IMR-90 (cell line): ENCODE results near the gene WDTC1. TPM values are rescaled to one million over a fixed set of nuclear protein-coding genes. Genes with fewer than 3 reads are reported as not detected.

Experiments used
- ATAC-seq: fragments of 200-7000 bp; cut with Tn5 transposase; 2 replicates; pipeline ENCODE4 v1.9.1; 2020; ENCODE audit warnings: low read depth, mild to moderate bottlenecking, moderate library complexity
- BruUV-seq: library from RNA; stranded (reverse); fragments of 400-500 nt; replicated peaks from 2 replicates; lab custom pipeline; 2021; lab: Mats Ljungman, UMichigan
- CTCF ChIA-PET: fragments of 300-600 bp; formaldehyde crosslinking; extraction: SDS; loops from one replicate; lab custom pipeline; 2021; ENCODE audit warnings: antibody characterized with exemption; lab: Yijun Ruan, JAX
- POLR2A ChIA-PET: fragments of 300-600 bp; sonication (Branson Sonifier 250); formaldehyde crosslinking; loops from one replicate; lab custom pipeline; 2022; ENCODE audit warnings: antibody characterized with exemption; ENCODE audit not compliant: unreplicated experiment; lab: Charles Lee
- DNase-seq: peaks from one replicate; pipeline ENCODE4 v3.0.0; 2013
- H2AFZ ChIP-seq: replicated peaks from 2 replicates; pipeline ENCODE3; 2013; ENCODE audit warnings: low read length, mild to moderate bottlenecking; ENCODE audit not compliant: poor library complexity
- H2AK5ac ChIP-seq: 2 replicates; pipeline ENCODE4 v1.6.1; 2013; ENCODE audit warnings: low read depth, low read length, inconsistent platforms
- H2AK9ac ChIP-seq: replicated peaks from 2 replicates; pipeline ENCODE3; 2013; ENCODE audit warnings: mild to moderate bottlenecking, low read depth, low read length, moderate library complexity; ENCODE audit not compliant: poor library complexity
- H2BK120ac ChIP-seq: 2 replicates; pipeline ENCODE4 v1.6.1; 2013; ENCODE audit warnings: low read depth, low read length, inconsistent platforms
- H2BK15ac ChIP-seq: 3 replicates; pipeline ENCODE4 v1.6.1; 2013; ENCODE audit warnings: low read depth, low read length, inconsistent platforms
- H2BK20ac ChIP-seq: 2 replicates; pipeline ENCODE4 v1.6.1; 2013; ENCODE audit warnings: low read depth, mild to moderate bottlenecking, inconsistent platforms, low read length, moderate library complexity
- H2BK5ac ChIP-seq: 2 replicates; pipeline ENCODE4 v1.6.1; 2013; ENCODE audit warnings: mild to moderate bottlenecking, low read depth, low read length, inconsistent platforms; ENCODE audit not compliant: poor library complexity, severe bottlenecking
- H3K14ac ChIP-seq: replicated peaks from 2 replicates; pipeline ENCODE4 v1.6.1; 2013; ENCODE audit warnings: low read depth, low read length, inconsistent platforms
- H3K18ac ChIP-seq: 2 replicates; pipeline ENCODE4 v1.6.1; 2013; ENCODE audit warnings: low read depth, low read length, control low read depth
- H3K23ac ChIP-seq: 2 replicates; pipeline ENCODE4 v1.6.1; 2013; ENCODE audit warnings: low read depth, low read length, inconsistent platforms
- H3K27ac ChIP-seq: 2 replicates; pipeline ENCODE4 v1.5.1; 2013; ENCODE audit warnings: mild to moderate bottlenecking, control low read depth, low read length; ENCODE audit not compliant: insufficient read depth
- H3K27me3 ChIP-seq: 2 replicates; pipeline ENCODE4 v1.6.1; 2013; ENCODE audit warnings: low read length; ENCODE audit not compliant: control insufficient read depth, insufficient read depth
- H3K36me3 ChIP-seq: 2 replicates; pipeline ENCODE4 v1.6.1; 2013; ENCODE audit warnings: low read length, mixed read lengths; ENCODE audit not compliant: control insufficient read depth, insufficient read depth
- H3K4ac ChIP-seq: 2 replicates; pipeline ENCODE4 v1.6.1; 2013; ENCODE audit warnings: low read depth, low read length, inconsistent platforms
- H3K4me1 ChIP-seq: 2 replicates; pipeline ENCODE4 v1.6.1; 2013; ENCODE audit warnings: low read length, mixed read lengths; ENCODE audit not compliant: control insufficient read depth, insufficient read depth
- H3K4me2 ChIP-seq: 2 replicates; pipeline ENCODE4 v1.6.1; 2013; ENCODE audit warnings: low read depth, mild to moderate bottlenecking, control low read depth, low read length, moderate library complexity
- H3K4me3 ChIP-seq: 2 replicates; pipeline ENCODE4 v1.5.1; 2013; ENCODE audit warnings: low read depth, mild to moderate bottlenecking, control low read depth, low read length, moderate library complexity; ENCODE audit not compliant: insufficient read depth
- H3K56ac ChIP-seq: 2 replicates; pipeline ENCODE4 v1.6.1; 2013; ENCODE audit warnings: low read length, inconsistent platforms; ENCODE audit not compliant: insufficient read depth; ENCODE audit errors: extremely low read depth
- H3K79me1 ChIP-seq, 2 experiments: 2 replicates each; pipeline ENCODE4 v1.6.1; 2013; ENCODE audit warnings: low read length in 2 of 2, inconsistent platforms in 1 of 2, low read depth in 1 of 2
- H3K9ac ChIP-seq: 2 replicates; pipeline ENCODE4 v1.6.1; 2013; ENCODE audit warnings: low read depth, low read length, control low read depth
- H3K9me1 ChIP-seq: 2 replicates; pipeline ENCODE4 v1.6.1; 2013; ENCODE audit warnings: low read length, inconsistent platforms; ENCODE audit not compliant: insufficient read depth
- H3K9me3 ChIP-seq: 2 replicates; pipeline ENCODE4 v1.6.1; 2013; ENCODE audit warnings: low read length; ENCODE audit not compliant: control insufficient read depth, insufficient read depth
- H4K20me1 ChIP-seq: 2 replicates; pipeline ENCODE4 v1.6.1; 2013; ENCODE audit warnings: low read length, inconsistent platforms; ENCODE audit not compliant: insufficient read depth
- H4K5ac ChIP-seq: 2 replicates; pipeline ENCODE4 v1.6.1; 2013; ENCODE audit warnings: mild to moderate bottlenecking, low read depth, low read length, control low read depth
- H4K8ac ChIP-seq, 2 experiments: 2 replicates each; pipeline ENCODE4 v1.6.1; 2013; ENCODE audit warnings: low read depth in 2 of 2, low read length in 2 of 2, control low read depth in 1 of 2, inconsistent platforms in 1 of 2
- H4K91ac ChIP-seq: 2 replicates; pipeline ENCODE4 v1.6.1; 2013; ENCODE audit warnings: low read depth, low read length, inconsistent platforms; ENCODE audit not compliant: insufficient read depth
- CEBPB ChIP-seq: IDR thresholded peaks from 2 replicates; pipeline ENCODE4 v1.6.1; 2012; ENCODE audit warnings: low read depth, low read length, improper control_type of control experiment
- FOS ChIP-seq: fragments of 150-350 bp; IDR thresholded peaks from 2 replicates; pipeline ENCODE4 v1.6.1; 2016; ENCODE audit warnings: low read depth, low read length
- MAFK ChIP-seq: IDR thresholded peaks from 2 replicates; pipeline ENCODE4 v1.6.1; 2012; ENCODE audit warnings: low read depth, low read length, improper control_type of control experiment
- MXI1 ChIP-seq: IDR thresholded peaks from 2 replicates; pipeline ENCODE4 v1.6.1; 2012; ENCODE audit warnings: low read depth, mild to moderate bottlenecking, low read length, moderate library complexity, borderline replicate concordance
- WGBS, 2 experiments: methylation state at CpG; one replicate each; pipeline versions ENCODE4 v1.1.5 to v1.1.7; 2013; ENCODE audit warnings: missing lambda C conversion rate in 2 of 2; ENCODE audit not compliant: insufficient read length in 1 of 2; ENCODE audit errors: extremely low coverage in 2 of 2; 5-methylcytosine and 5-hydroxymethylcytosine counted together
- dilution Hi-C: fragments of 300-500 bp; cut with HindIII; formaldehyde crosslinking; loops from one replicate; pipeline ENCODE4 v1.14.3; 2018; ENCODE audit warnings: low sequenced_read_pairs; ENCODE audit not compliant: unreplicated experiment
- in situ Hi-C: fragments of 300-500 bp; cut with MboI; formaldehyde crosslinking; loops from 3 replicates; pipeline ENCODE4 v1.14.3; 2019; ENCODE audit warnings: low sequenced_read_pairs, inconsistent platforms, mixed read lengths
- intact Hi-C: fragments of 100-400 bp; cut with micrococcal nuclease; formaldehyde crosslinking; loops from 2 replicates; pipeline ENCODE4 v1.10.0; 2022
- polyA plus RNA-seq, 3 experiments: library from polyadenylated mRNA; depleted of rRNA; stranded (reverse); fragments of >200 nt; gene quantifications; 2 replicates each; pipeline ENCODE4 v1.2.3, GENCODE V29; 2012; ENCODE audit warnings: low replicate concordance in 1 of 3
- total RNA-seq: library from RNA; depleted of rRNA; stranded (reverse); fragments of >200 nt; gene quantifications from 2 replicates; pipeline ENCODE4 v1.2.3, GENCODE V29; 2012

The WDTC1 gene
- total and polyA plus RNA-seq, 2 of the 4 experiments (the other 2 are of a cell fraction), result 9.9 to 15.2 TPM

- TF ChIP-seq FOS (no peak), CEBPB (no peak)
Observed at GRCh38 chr1:27296773-27297291, 62.4 kb downstream of the WDTC1 start (continued).

DNA sequence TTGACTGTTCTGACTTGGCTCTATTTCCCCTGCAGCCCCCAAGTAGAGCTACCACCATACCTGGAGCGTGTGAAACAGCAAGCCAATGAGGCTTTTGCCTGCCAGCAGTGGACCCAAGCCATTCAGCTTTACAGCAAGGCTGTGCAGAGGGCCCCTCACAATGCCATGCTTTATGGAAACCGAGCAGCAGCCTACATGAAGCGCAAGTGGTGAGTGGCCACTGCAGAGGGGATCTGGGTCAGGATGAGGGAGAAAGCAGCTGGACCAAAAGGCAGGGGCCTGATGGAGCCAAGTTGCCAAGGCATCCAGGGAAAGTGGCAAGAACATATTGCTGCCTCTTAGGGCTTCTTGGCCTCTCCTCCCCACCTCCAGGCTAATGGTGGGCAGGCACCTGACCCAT, 63.5 kb downstream of the WDTC1 start:
- ATAC-seq (no peak), DNase-seq (no peak)
- no peak overlapping the region for H3K23ac ChIP-seq
- H3K4me1 ChIP-seq, result peaks cover 27% of the 10 kb centered on the region
- H3K27me3 ChIP-seq, result no peaks in the 10 kb centered on the region
- H3K36me3 ChIP-seq, result peaks cover 19% of the 10 kb centered on the region
- no TSS peak for BruUV-seq
- no peak overlapping the region for H3K27ac ChIP-seq
- H3K56ac ChIP-seq, result no peak overlapping the region
- H3K4ac ChIP-seq, result peak overlapping the region; percentile 100
- dilution Hi-C loops, result no loop called here
- H4K20me1 ChIP-seq, result 0 out of 2 replicates have a peak, but pooled peaks cover 4% of the 10 kb centered on the region
- ChIA-PET POLR2A (interaction anchor here (0.6 kb wide), 1 partner anchor 195 kb away, joined by 3 read pairs; no protein-coding TSS in a partner anchor), CTCF (interaction anchor here (0.8 to 7.1 kb wide), 3 partner anchors 12 to 260 kb away, joined by 3 to 79 read pairs (median 3); no protein-coding TSS in a partner anchor)
- no peak overlapping the region for H3K4me3 ChIP-seq
- H2AFZ ChIP-seq, result no peak overlapping the region
- peaks cover 13% of the 10 kb centered on the region for H3K9me1 ChIP-seq
- no peak overlapping the region for H3K4me2 ChIP-seq
- peak overlapping the region; percentile 99; the same call in 1 of the 2 replicates for H4K91ac ChIP-seq
- peak overlapping the region; percentile 27; the same call in 1 of the 2 replicates for H2AK5ac ChIP-seq
- no peak overlapping the region for H4K5ac ChIP-seq
- H2AK9ac ChIP-seq, result no peak overlapping the region
- intact Hi-C loops, result loop anchor here (5.0 kb wide), 1 partner anchor 259 kb away; no protein-coding TSS in a partner anchor
- WGBS, 2 experiments, result 83% methylated on average over 1 of the region's 3 CpGs; no CpG with 5 or more reads in 1 of the 2 experiments
- peaks cover 0 to 21% of the 10 kb centered on the region in 2 experiments; a peak in 2 of 4 replicates for H3K79me1 ChIP-seq
- H3K9me3 ChIP-seq, result no peaks in the 10 kb centered on the region
- in situ Hi-C loops, result no loop called here
- peak overlapping the region in 1 of 2 experiments; percentile 99; a peak in 2 of 4 replicates for H4K8ac ChIP-seq
- no peak overlapping the region for H3K9ac ChIP-seq
- no peak overlapping the region for H2BK5ac ChIP-seq
- H3K14ac ChIP-seq, result no peak overlapping the region
- peak overlapping the region; percentile 98; the same call in 1 of the 3 replicates for H2BK15ac ChIP-seq
- H2BK120ac ChIP-seq, result peak overlapping the region; percentile 100
- TF ChIP-seq MXI1, result no peak
- TF ChIP-seq CEBPB, result no peak
- no peak for TF ChIP-seq MAFK
- H3K18ac ChIP-seq, result no peak overlapping the region
- H2BK20ac ChIP-seq, result peak overlapping the region; percentile 99; the same call in 1 of the 2 replicates
